NCI-H1436 (cell line): ENCODE results near the gene F2RL3.

Source experiments
- DNase-seq: peaks from one replicate; lab custom pipeline; 2025; lab: John Stamatoyannopoulos, UW

Gene F2RL3

DNA sequence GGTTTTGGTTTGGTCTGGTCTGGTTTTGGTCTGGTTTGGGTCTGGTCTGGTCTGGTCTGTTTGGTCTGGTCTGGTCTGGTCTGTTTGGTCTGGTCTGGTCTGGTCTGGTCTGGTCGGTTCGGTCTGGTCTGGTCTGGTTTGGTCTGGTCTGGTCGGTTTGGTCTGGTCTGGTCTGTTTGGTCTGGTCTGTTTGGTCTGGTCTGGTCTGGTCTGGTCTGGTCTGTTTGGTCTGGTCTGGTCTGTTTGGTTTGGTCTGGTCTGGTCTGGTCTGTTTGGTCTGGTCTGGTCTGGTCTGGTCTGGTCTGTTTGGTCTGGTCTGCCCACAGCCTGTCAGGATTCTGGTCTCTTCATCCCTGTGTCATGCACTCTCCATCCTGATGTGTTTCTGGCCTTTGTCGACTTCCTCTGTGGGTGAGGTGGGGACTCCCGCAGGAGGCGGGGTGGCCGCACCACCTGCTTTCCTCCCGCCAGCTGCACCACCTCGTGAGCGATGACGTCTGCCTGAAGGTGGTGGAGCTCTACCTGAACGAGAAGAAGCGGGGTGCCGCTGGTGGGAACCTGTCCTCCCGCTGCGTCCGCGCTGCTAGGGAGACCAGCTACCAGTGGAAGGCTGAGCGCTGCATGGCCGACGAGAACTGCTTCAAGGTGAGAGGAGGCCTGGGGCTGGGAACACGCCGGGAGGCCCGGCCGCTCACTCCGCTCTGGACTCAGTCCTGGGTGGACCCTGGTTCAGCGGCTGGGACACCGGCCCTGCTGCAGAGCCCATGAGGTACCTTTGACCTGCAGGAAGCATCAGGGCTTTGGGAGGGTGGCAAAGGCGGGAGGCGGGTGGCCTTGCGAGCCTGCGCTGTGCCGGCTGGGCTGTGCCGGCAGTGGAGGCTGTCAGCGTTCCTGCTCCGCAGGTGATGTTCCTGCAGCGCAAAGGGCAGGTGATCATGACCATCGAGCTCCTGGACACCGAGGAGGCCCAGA, 12.9 kb upstream of the F2RL3 start:
- no peak for DNase-seq

GRCh38 chr19:16876904-16877361, 11.9 kb upstream of the F2RL3 start:
- DNase-seq, result no peak

DNA sequence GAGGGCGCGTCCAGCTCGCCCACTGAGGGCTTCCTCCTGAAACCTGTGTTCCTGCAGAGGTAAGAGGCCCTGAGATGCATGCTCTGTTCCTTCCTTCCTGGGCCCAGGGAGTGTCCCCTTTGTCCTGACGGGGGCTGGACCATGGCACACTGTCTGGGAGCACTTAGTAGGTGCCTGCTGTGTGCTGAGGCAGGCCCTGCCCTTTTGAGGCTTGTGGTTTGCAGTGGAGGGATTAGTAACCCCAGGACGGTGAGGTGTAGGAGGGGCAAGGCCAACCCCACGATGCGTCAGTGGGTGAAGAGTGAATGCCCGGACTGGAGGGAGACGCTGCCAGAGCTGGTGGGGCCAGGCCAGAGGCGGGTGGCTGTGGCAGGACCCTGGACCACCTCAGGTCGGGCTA, 11.2 kb upstream of the F2RL3 start:
- DNase-seq, result no peak

DNA sequence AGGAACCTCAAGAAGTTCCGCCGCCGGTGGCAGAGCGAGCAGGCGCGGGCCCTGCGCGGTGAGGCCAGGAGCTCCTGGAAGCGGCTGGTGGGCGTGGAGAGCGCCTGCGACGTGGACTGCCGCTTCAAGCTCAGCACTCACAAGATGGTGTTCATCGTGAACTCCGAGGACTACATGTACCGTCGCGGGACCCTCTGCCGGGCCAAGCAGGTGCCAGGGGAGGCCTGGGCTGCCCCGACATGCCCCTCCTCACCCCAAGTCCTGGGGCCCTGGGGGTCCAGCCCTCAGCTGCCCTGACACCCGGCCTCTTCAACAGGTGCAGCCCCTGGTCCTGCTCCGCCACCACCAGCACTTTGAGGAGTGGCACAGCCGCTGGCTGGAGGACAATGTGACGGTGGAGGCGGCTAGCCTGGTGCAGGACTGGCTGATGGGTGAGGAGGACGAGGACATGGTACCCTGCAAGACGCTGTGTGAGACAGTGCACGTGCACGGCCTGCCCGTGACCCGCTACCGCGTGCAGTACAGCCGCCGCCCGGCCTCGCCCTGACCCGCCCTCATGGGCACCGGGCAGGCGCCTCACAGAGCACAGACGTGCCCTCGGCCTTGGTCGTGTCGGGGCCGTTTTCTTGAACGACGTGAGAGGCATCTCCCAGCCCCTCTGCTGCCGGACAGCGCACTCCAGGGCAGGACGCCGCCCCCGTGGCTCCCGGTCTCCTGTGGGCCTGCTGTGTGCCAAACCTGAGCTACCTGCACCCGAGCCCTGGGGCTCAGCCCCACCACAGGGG, 10.4 kb upstream of the F2RL3 start:
- DNase-seq, result no peak

DNA sequence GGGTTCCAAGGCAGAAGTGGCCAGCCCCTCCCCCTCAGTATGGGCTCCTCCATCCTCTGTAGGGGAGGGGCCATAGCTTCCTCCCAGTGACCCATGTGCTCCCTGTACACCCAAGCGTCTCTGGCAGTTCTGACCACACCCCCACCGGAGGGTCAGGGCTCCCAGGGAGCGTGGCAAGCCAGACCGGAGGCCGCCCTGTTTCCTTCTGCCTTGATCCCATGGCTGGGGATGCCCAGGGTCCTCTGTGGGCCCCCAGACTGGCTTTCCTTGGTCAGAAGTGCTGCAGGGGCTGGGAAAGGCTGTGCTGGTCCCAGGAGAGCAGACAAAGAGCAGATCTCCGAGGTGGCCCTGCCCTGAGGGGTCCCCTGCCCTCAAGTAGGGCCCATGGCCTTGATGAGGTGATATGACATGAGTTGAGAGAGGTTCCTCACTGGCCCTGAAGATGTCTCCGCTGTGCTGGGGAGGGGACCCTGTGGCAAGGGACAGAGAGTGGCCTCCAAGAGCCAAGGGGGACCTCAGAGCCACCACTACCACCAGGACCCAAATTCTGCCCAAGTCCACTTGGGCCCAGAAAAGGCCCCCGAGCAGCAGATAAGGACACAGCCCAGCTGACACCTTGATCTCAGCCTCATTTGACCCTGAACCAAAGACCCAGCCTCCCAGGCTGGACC, 7.8 kb upstream of the F2RL3 start:
- DNase-seq, result no peak

DNA sequence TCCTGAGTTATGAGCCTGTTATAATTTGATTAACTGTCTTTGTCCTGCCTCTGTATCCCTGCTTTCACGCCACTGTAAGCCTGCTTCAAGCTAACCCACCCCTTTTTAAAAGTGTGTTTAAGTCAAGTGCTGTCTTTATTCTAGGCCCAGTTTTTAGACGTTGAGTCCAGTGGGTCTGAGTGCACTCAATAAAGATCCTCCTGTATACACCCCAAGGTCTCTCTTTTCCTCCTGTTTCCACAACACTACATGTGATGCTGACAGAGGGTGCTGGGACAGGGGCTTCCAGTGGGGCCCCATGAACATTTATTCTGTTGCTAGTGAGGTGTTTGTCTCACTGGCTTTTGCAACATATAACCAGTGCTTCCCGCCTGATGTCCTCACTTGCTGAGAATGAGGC, 6.7 kb upstream of the F2RL3 start:
- no peak for DNase-seq

DNA sequence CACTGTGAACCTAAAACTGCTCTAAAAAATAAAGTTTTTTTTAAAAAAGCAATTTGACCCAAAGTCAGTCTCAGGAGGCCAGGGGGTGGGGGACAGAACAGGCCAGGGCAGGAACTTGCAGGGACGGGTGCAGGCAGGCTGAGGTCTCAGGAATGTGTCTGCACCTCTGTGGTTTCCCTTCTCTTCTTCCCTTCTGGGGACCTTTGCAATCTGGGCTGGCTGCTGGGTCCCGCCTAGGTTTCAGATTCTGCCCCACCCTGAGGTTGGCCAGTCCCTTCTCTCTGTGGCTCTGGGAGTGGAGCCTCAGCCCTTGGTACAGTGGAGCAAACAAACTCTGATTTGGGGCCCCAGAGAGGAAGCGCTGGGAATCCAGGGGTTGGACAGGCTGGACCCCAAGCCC, 5.3 kb upstream of the F2RL3 start:
- no peak for DNase-seq

GRCh38 chr19:16885166-16885565, 3.6 kb upstream of the F2RL3 start:
- DNase-seq, result no peak

DNA sequence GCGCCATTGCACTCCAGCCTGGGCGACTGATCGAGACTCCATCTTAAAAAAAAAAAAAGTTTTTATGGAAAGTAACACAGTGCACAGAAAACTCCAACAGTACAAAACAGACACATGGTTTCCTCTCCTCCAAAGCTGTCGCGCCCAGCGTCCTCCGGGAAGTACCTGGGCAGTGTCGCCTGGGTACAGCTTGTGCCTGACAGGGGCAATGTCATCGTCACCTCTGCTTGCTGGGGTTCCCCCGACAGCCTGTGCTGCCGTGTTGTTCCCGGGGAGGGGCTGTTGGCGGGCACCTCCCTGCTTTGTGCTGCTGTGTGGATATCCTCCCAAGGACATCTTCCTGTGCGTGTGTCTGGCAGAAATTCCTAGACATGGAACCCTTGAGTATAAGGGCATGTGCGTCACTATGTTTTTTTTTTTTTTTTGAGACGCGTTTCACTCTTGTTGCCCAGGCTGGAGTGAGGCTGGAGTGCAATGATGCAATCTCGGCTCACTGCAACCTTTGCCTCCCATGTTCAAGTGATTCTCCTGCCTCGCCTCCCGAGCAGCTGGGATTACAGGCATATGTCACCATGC, 2.4 kb upstream of the F2RL3 start:
- no peak for DNase-seq

DNA sequence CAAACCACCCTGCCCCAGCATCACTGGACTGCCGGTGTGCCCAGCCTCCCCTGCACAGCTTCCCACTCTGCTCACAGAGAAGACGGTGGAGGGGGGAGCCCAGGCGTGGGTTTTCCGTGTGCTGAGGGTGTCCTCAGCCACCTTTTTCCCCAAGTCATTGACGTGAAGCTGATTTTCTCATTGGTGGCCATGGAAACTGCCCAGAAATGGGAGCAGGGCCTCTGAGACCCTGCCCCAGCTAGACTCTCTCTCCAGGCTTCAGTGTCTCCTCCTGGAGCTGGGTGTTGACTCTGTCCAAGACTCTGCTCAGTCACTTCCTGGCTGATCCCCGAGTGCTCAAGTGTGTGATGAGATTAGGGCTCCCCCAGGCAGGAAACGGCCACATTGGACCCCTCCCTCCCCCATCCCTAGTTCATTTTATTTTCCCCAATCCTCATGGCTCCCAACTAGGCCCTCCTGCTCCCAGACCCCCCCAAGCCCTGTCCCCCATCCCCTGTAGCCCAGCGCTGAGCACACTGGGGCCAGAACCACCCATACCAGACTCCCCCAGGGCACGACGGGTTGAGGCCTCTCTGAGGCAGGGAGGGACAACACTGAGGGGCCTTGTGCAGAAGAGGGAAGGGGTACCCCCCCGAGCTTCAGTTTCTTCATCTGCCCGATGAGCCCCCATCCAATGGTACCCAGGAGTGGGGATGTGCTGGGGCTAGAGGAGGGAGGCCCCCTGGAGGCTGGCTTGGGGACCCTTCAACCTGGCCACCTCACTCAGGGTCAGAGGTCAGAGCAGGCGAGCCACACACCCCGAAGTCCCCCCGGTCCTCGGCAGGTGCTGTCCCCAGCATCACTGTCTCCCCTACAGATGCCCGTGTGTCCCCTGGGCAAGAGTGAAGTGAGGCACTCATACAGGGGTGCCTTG, 1.2 kb upstream of the F2RL3 start:
- no peak for DNase-seq

GRCh38 chr19:16889366-16889882, 625 bp downstream of the F2RL3 start:
- DNase-seq, result no peak

- no peak for DNase-seq
Observed at GRCh38 chr19:16889883-16890460, 1.2 kb downstream of the F2RL3 start.

DNA sequence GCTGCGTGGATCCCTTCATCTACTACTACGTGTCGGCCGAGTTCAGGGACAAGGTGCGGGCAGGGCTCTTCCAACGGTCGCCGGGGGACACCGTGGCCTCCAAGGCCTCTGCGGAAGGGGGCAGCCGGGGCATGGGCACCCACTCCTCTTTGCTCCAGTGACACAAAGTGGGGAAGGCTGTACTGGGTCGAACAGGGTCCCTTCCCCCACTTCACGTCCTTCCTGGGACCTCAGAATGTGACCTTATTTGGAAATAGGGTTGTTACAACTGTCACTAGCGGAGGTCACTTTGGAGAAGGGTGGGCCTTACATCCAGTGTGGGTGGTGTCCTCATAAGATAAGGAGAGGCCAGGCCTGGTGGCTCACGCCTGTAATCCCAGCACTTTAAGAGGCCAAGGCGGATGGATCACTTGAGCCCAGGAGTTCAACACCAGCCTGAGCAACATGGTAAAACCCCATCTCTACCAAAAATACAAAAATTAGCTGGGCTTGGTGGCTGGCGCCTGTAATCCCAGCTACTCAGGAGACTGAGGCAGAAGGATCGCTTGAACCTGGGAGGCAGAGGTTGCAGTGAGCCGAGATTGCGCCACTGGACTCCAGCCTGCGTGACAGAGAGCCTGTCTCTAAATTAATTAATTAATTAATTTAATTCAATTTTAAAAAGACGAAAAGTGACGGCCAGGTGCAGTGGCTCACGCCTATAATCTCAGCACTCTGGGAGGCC, 1.8 kb downstream of the F2RL3 start:
- DNase-seq, result no peak

- DNase-seq, result no peak
Observed at GRCh38 chr19:16891696-16892382, 3.0 kb downstream of the F2RL3 start.

DNA sequence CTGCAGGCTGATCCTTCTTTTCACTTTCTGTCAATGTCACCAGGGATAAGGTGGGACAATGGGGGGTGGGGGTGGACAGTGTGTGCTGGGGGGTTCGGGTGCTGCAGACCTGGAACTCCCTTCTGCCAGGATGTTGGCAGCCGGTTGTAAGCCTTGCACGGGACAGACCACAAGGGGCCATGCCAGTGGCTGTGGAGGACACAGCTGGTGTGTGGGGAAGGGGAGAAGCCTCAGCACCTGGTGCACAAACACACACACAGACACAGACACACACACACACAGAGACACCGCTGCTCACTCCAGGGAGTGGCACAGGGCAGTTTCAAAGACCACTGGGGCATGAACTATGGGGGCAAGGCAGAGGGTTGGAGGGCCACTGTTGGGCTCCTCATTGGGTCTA, 3.6 kb downstream of the F2RL3 start:
- no peak for DNase-seq

DNA sequence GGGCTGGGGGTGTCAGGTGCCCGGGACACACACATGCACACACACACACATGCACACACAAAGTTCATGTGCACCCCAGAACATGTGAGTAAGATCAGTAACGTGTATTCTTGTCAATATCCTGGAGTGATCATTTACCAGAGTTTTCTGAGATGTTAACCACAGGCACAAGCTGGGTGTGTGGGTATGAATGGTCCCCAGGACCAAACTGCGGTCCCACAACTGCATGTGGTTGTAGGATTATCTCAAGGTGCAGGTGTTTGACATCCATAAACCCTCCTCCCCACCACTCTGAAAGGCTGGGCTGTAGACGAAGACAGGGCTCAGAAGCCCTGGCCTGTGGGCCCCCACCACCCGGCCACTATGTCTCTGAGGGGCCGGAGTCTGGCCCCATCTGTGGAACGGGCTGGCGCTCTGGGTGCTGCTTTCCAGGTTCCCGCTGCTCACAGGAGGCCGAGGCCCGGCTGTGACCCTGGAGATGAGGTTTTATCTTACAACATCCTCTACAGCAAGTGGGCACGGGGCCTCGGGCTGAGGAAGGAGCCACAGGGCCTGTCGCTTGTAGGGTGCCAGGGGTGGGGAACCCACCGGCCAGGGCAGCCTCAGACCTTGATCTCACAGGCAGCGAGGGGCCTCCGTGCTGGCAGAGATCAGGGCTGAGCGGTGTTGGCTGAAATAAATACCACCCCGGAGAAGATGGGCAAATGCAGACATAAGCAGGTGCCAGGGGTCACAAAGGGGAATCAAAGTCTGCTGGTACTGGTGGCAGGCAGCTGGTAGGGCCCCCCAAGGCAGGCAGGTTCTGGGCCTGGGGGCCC, 4.3 kb downstream of the F2RL3 start:
- no peak for DNase-seq

GRCh38 chr19:16893686-16893989, 4.8 kb downstream of the F2RL3 start:
- DNase-seq, result no peak

DNA sequence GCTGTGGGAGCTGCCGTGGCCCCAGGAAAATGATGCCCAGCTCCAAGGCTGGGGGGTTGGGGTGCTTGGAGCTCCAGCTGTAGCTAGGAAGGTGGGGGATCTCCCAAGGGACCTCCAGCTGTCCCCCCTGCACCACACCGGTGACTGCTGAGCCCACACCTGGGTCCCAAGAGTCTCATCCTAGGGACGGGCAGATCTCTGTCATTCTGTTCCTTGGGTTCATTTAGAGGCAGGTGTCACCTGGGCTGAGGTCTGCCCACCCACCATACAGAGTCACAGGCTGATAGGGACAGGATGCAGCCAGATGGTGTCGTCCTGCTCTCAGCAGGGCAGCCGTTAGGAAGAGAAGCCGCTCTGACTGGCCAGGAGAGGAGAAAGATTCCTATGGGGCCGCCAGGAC, 5.3 kb downstream of the F2RL3 start:
- no peak for DNase-seq
